Lung (tissue), 12 donors: ENCODE results near the gene FOXJ3. TPM values are rescaled to one million over a fixed set of nuclear protein-coding genes. Genes with fewer than 3 reads are reported as not detected.
A peak's percentile ranks its signal among the peaks of the same experiment; 100 is the strongest.

ENCODE experiments used
- ATAC-seq: fragments of 200-7000 bp; cut with Tn5 transposase; one replicate; pipeline ENCODE4 v1.9.1; 2020; ENCODE audit warnings: moderate number of reproducible peaks; ENCODE audit not compliant: insufficient read depth, low FRiP score
- DNase-seq, 3 donors: peaks; one replicate each; pipeline ENCODE4 v3.0.0-alpha.2; 2013 to 2017
- H3K27ac ChIP-seq, 2 donors: one replicate each; pipeline ENCODE4 v1.5.1; 2013; ENCODE audit warnings: mild to moderate bottlenecking in 2 of 2, moderate library complexity in 2 of 2, control low read depth in 1 of 2, inconsistent platforms in 1 of 2, low read depth in 1 of 2, low read length in 1 of 2
- H3K27me3 ChIP-seq, 3 donors: one replicate each; pipeline ENCODE4 v1.5.1; 2013; ENCODE audit warnings: low read length in 2 of 3; ENCODE audit not compliant: control insufficient read depth in 3 of 3, insufficient read depth in 3 of 3
- H3K36me3 ChIP-seq, 4 donors: one replicate each; pipeline ENCODE4 v1.5.1; 2013; ENCODE audit warnings: low read length in 4 of 4, mild to moderate bottlenecking in 1 of 4, moderate library complexity in 1 of 4; ENCODE audit not compliant: control insufficient read depth in 4 of 4, insufficient read depth in 4 of 4
- H3K4me1 ChIP-seq, 5 donors: one replicate each; pipeline ENCODE4 v1.5.1; 2013; ENCODE audit warnings: low read length in 5 of 5, mild to moderate bottlenecking in 2 of 5, moderate library complexity in 1 of 5; ENCODE audit not compliant: control insufficient read depth in 5 of 5, insufficient read depth in 5 of 5
- H3K4me3 ChIP-seq: one replicate; pipeline ENCODE4 v1.5.1; 2013; ENCODE audit warnings: mild to moderate bottlenecking, control low read depth, moderate library complexity
- H3K9ac ChIP-seq, 2 donors: one replicate each; pipeline ENCODE4 v1.5.1; 2013; ENCODE audit warnings: low read length in 2 of 2, control low read depth in 1 of 2; ENCODE audit not compliant: insufficient read depth in 1 of 2
- H3K9me3 ChIP-seq, 4 donors: one replicate each; pipeline ENCODE4 v1.5.1; 2013; ENCODE audit warnings: low read length in 3 of 4, mild to moderate bottlenecking in 1 of 4, moderate library complexity in 1 of 4; ENCODE audit not compliant: control insufficient read depth in 4 of 4, insufficient read depth in 3 of 4
- WGBS, 2 donors: extraction: QIAGEN DNeasy Blood & Tissue Kit; methylation state at CpG; one replicate each; pipeline ENCODE4 v1.1.7; 2013; 5-methylcytosine and 5-hydroxymethylcytosine counted together
- polyA plus RNA-seq, 2 donors: library from polyadenylated mRNA; stranded (reverse); fragments of 200-250 nt; gene quantifications; one replicate each; pipeline ENCODE4 v1.2.1, GENCODE V29; 2013
- total RNA-seq, 2 donors: library from RNA; depleted of rRNA in 1 of 2; stranded (reverse); fragments of >200 nt in 1 of 2; gene quantifications; one replicate each; pipeline ENCODE4 v1.2.1, GENCODE V29; 2014 to 2021
- TF ChIP-seq, protein P1 (sequence below): IDR thresholded peaks from 2 replicates; pipeline ENCODE4 v1.5.1; 2012; ENCODE audit warnings: mild to moderate bottlenecking; ENCODE audit errors: control extremely low read depth, extremely low read depth
- donor health status: control.
- donor health status: control.
- donor health status: Bipolar disorder and iron deficiency.
- donor health status: healthy.
- donor health status: DM: yes; HTN: yes; CAD: no.

The FOXJ3 gene
- total and polyA plus RNA-seq, 4 donors: 11.9 to 106 (median 26.6) TPM

GRCh38 chr1:42154685-42155084 lies 180.3 kb downstream of the FOXJ3 start:
- Histone ChIP-seq H3K4me3 (no peak overlapping the region), H3K9me3 (no peaks in the 10 kb centered on the region), H3K36me3 (no peaks in the 10 kb centered on the region), H3K4me1 (no peaks in the 10 kb centered on the region), H3K27me3 (no peaks in the 10 kb centered on the region), H3K27ac (no peak overlapping the region), H3K9ac (no peak overlapping the region)
- 92 to 97% methylated on average over 13 of the region's 13 CpGs for WGBS, 2 donors
- TF ChIP-seq, protein P1, sequence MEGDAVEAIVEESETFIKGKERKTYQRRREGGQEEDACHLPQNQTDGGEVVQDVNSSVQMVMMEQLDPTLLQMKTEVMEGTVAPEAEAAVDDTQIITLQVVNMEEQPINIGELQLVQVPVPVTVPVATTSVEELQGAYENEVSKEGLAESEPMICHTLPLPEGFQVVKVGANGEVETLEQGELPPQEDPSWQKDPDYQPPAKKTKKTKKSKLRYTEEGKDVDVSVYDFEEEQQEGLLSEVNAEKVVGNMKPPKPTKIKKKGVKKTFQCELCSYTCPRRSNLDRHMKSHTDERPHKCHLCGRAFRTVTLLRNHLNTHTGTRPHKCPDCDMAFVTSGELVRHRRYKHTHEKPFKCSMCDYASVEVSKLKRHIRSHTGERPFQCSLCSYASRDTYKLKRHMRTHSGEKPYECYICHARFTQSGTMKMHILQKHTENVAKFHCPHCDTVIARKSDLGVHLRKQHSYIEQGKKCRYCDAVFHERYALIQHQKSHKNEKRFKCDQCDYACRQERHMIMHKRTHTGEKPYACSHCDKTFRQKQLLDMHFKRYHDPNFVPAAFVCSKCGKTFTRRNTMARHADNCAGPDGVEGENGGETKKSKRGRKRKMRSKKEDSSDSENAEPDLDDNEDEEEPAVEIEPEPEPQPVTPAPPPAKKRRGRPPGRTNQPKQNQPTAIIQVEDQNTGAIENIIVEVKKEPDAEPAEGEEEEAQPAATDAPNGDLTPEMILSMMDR: no peak
- no peak for DNase-seq
- ATAC-seq: no peak

- Histone ChIP-seq H3K4me1 (no peaks in the 10 kb centered on the region), H3K4me3 (no peak overlapping the region), H3K27ac (no peak overlapping the region), H3K27me3 (no peaks in the 10 kb centered on the region), H3K36me3 (no peaks in the 10 kb centered on the region), H3K9ac (no peak overlapping the region), H3K9me3 (no peaks in the 10 kb centered on the region)
- ATAC-seq: no peak
- 79 to 92% methylated on average over 6 of the region's 6 CpGs for WGBS, 2 donors
- DNase-seq: no peak
- TF ChIP-seq, protein P1: no peak
Measured at GRCh38 chr1:42153624-42154023, 181.4 kb downstream of the FOXJ3 start.

- WGBS, 2 donors: 82 to 90% methylated on average over 12 of the region's 12 CpGs
- no peak for DNase-seq
- Histone ChIP-seq H3K4me1 (no peaks in the 10 kb centered on the region), H3K36me3 (no peaks in the 10 kb centered on the region), H3K27ac (peak within 1 kb of the TSS in 1 of 2 donors; percentile 20), H3K9me3 (no peaks in the 10 kb centered on the region), H3K27me3 (no peaks in the 10 kb centered on the region), H3K9ac (no peak within 1 kb of the TSS), H3K4me3 (no peak within 1 kb of the TSS)
- TF ChIP-seq, protein P1: no peak
- ATAC-seq: no peak
Measured at GRCh38 chr1:42152907-42153600, 182.0 kb downstream of the FOXJ3 start, which contains the start of gene GUCA2B. GUCA2B (plus strand) TSS chr1:42153410; CDS start chr1:42153451, 41 bp downstream.

DNA sequence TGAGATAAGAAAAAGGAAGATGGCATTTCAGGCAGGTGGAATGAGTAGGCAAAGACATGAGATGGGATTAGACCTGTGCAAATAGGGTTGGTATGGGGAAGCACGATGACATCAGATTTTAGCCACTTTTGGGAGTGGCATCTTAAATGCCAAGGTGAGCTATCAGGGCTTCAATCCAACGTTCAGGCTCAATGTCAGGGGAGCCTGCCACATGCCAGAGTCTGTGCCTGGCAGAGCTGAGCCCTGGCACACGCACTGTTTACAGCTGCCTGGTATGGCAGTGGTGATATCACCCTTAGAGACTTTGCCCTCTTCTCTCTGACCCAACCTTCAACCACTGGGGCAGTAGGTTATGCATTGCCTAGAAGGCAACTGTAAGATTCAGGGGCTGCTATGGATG lies 182.9 kb downstream of the FOXJ3 start:
- Histone ChIP-seq H3K36me3 (no peaks in the 10 kb centered on the region), H3K27me3 (no peaks in the 10 kb centered on the region), H3K4me3 (no peak overlapping the region), H3K9me3 (no peaks in the 10 kb centered on the region), H3K4me1 (no peaks in the 10 kb centered on the region), H3K27ac (peak overlapping the region in 1 of 2 donors; percentile 20), H3K9ac (no peak overlapping the region)
- WGBS, 2 donors: 63 to 86% methylated on average over 3 of the region's 3 CpGs
- no peak for ATAC-seq
- no peak for DNase-seq
- TF ChIP-seq, protein P1: no peak
